NCI-H146 treated with DMSO at 0.1 percent for 48 hours (cell line): Measurements from ENCODE around the gene KLRC4.
"Not testable (repeated sequence)": the region's sequence is repeated elsewhere in the genome, so short reads cannot be mapped to it uniquely, and the experiment has no call there.

Experiments used
- DNase-seq: peaks from one replicate; lab custom pipeline; 2025; ENCODE audit not compliant: unreplicated experiment; lab: John Stamatoyannopoulos, UW

KLRC4 gene

DNA sequence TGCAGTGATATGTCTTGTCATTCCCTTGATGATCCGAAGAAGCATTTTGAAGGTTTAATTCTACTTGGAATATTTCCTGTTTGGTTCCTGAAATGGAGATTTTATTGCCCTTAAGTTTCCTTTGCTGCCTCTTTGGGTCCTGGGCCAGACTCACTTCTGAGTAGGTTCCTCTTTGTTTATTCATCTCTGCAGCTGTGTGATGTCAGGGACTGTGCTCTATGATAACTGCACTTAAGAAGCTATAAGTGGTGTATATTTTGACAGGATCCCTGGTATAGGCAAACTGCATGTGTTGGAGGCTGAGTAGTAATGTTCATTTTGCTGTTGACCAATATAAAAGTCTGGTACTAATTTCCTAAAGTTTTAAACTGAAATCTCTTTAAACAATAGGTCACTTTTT is at the start of gene KLRC4:
Gene KLRC4 (minus strand): TSS at position 366 of the 400 bp plus-strand sequence. CDS start 182 bp downstream, at position 184.
- peak; percentile 56 for DNase-seq

DNA sequence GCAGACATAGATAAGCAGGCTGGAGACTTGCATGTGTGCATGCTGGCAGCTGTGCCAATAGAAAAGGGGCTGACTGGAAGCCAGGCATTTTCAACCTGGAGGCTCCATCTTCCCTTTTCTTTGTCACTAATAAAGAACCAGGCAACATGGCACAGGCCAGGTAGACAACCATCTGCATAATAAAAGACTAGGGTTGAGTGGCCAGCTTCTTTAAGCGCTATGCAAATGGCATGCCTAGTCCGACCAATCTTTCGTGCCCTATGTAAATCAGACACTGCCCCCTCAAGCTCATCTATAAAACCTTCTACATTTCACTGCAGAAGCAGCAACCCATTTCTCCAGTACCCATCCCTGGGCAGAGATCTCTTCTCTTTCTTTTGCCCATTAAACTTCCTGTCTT is 48.2 kb upstream of the KLRC4 start:
- no peak for DNase-seq

- DNase-seq, result no peak
These were observed 47.3 kb upstream of the KLRC4 start for GRCh38 chr12:10456856-10457255.

DNA sequence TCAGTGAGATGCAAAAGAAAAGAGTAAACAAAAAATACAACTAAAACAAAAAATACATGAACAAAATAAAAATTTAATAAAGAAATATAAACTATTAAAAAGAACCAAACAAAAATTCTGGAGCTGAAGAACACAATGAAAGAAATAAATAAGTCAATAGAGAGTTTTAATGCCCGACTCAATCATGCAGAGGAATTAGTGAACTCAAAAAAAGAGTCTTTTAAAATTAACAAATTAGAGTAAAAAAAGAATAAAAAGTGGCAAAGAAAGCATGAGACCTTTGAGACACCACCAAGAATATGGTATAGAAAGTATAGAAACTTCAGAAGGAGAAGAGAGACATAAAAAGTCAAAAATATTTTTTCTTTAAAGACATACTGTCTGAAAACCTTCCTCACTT is 46.2 kb upstream of the KLRC4 start:
- no peak for DNase-seq

- DNase-seq, result no peak
These were observed 45.0 kb upstream of the KLRC4 start for GRCh38 chr12:10454531-10454930.

GRCh38 chr12:10453156-10453555 is 43.6 kb upstream of the KLRC4 start, which contains the start of gene KLRC1:
TSS of gene KLRC1 (minus strand) at chr12:10453377. CDS start at chr12:10451156, 2,221 bp downstream.
- no peak for DNase-seq

- DNase-seq, result no peak
These were observed 38.7 kb upstream of the KLRC4 start for GRCh38 chr12:10448236-10448635.

DNA sequence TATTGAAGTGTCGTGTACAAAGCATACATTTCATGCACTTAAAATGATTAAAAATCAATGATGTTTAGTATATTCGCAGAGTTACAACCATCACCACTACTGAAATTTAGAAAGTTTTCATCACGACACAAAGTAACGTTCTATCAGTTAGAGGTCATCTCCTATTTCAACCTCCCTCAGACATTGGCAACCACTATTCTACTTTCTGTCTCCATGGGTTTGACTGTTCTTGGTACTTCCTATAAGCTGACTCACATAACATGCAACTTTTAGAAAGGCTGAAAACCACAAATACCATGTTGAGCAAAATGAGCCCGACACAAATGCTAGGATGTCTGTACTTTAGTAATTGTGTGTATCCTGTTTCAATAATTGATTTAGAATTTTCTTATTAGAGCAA is 36.5 kb upstream of the KLRC4 start:
- DNase-seq, result not testable (repeated sequence)

GRCh38 chr12:10441144-10441543 is 31.6 kb upstream of the KLRC4 start:
- not testable (repeated sequence) for DNase-seq

DNA sequence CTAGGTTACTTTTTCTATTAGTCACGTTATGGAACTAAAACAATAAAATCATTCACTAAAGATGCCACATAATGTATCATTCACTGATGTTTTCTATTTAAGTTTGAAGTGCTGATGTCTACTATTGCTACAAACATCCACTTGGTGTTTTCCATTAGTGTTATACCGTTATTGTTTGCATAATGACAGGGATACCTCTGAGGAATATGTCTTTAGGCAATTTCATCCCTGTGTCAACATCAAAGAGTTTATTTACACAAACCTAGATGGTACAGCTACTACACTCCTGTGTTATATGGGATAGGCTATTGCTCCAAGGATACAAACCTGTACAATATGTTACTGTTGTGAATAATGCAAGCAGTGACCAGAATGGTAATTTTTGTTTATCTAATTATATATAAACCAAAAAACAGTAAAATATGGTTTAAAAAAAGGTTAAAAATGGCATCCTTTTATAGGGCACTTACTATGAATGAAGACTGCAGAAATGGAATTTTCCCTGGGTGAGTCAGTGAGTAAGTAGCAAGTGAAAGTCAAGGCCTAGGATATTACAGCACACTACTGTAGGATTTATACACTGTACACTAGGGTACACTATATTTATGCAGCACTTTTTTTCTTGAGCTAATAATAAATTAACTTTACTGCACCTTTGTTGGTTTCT is 30.2 kb upstream of the KLRC4 start:
- peak; percentile 87 for DNase-seq

DNA sequence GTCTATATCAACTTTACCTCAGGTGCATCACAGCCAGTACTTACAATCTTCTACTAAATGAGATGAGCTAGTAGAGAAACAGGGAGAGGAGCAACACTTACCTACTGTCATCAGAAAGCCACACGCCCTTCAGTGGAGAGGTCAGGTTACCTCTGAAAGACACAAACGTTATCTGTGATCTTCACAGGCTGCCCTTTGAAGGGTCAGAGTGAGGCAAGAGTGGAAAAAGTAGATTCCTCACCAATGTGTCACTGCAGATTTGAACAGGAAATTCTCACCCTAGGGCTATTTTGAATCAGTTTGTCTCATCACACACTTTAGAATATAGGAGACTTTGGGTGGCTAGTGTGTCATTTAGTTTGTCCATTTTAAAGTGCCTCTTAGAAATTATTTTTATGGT is 28.0 kb upstream of the KLRC4 start:
- not testable (repeated sequence) for DNase-seq

DNA sequence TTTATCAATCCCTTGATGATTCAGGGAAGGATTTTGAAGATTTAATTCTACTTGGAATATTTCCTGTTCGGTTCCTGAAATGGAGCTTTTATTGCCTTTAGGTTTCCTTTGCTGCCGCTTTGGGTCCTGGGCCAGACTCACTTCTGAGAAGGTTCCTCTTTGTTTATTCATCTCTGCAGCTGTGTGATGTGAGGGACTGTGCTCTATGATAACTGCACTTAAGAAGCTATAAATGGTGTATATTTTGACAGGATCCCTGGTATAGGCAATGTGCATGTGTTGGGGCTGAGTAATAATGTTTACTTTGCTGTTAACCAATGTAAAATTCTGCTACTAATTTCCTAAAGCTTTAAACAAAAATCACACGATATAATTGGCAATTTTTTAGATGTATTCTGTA is 26.3 kb upstream of the KLRC4 start, which contains the start of gene KLRC2:
Gene KLRC2 (minus strand): TSS at position 195 of the 400 bp plus-strand sequence. CDS start 24 bp downstream, at position 171.
- DNase-seq, result peak; percentile 64

GRCh38 chr12:10430623-10431022 is 21.1 kb upstream of the KLRC4 start:
- DNase-seq, result not testable (repeated sequence)

DNA sequence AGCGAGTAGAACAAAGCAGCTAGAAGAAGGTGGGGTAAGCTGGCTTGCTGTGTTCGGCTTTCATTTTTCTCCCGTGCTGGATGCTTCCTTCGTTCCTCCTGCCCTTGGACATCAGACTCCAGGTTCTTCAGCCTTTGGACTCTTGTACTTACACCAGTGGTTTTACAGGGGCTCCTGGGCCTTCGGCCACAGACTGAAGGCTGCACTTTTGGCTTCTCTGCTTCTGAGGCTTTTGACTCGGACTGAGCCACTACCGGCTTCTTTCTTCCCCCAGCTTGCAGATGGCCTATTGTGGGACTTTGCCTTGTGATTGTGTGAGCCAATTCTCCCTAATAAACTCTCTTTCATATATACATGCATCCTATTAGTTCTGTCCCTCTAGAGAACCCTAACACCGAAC is 16.4 kb upstream of the KLRC4 start:
- DNase-seq, result not testable (repeated sequence)

DNA sequence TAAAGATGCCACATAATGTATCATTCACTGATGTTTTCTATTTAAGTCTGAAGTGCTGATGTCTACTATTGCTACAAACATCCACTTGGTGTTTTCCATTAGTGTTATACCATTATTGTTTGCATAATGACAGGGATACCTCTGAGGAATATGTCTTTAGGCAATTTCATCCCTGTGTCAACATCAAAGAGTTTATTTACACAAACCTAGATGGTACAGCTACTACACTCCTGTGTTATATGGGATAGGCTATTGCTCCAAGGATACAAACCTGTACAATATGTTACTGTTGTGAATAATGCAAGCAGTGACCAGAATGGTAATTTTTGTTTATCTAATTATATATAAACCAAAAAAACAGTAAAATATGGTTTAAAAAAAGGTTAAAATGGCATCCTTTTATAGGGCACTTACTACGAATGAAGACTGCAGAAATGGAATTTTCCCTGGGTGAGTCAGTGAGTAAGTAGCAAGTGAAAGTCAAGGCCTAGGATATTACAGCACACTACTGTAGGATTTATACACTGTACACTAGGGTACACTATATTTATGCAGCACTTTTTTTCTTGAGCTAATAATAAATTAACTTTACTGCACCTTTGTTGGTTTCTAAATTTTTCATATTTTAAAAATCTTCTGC is 14.8 kb upstream of the KLRC4 start:
- peak; percentile 35 for DNase-seq

DNA sequence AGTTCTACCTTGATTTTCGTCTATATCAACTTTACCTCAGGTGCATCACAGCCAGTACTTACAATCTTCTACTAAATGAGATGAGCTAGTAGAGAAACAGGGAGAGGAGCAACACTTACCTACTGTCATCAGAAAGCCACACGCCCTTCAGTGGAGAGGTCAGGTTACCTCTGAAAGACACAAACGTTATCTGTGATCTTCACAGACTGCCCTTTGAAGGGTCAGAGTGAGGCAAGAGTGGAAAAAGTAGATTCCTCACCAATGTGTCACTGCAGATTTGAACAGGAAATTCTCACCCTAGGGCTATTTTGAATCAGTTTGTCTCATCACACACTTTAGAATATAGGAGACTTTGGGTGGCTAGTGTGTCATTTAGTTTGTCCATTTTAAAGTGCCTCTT is 12.6 kb upstream of the KLRC4 start:
- not testable (repeated sequence) for DNase-seq

- DNase-seq, result not testable (repeated sequence)
These were observed 10.8 kb upstream of the KLRC4 start, which contains the start of gene KLRC3 for GRCh38 chr12:10420334-10420733. TSS of gene KLRC3 (minus strand) at chr12:10420595. CDS start at chr12:10420550, 45 bp downstream.

GRCh38 chr12:10408842-10409241 is 715 bp downstream of the KLRC4 start:
- no peak for DNase-seq

DNA sequence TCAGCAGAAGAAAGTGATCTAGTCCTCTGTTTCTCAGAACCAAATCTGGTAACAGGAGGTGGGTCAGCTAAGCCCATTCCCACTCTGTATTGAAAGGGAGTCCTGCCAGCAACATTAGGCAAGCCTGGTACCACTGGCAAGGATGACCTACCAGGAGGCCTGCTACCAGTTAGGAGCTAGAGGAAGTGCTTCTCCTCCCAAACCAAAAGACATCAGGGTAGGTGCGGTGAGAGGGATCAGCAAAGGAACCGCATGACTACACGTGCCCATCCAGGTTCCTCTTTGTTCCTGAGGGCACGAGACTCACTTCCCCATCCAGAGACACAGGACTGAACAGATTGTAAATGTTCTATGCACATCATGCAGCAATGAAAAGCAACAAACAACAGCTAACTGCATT is 2.8 kb downstream of the KLRC4 start:
- DNase-seq, result no peak

DNA sequence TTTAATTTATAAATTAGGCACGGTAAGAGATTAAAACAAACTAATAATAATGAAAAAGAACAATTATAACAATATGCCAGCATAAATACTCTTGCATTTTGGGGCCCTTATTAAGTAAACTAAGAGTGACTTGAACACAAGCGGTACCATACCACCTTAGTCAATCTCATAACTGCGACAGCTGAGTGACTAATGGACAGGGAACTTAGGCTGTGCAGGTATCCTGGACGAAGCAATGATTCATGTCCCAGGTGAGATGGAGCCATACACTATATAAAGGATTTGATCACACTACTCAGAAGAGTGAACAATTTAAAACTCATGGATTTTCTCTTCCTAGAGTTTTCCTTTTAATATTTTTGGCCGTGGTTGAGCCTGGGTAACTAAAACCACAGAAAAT is 4.3 kb downstream of the KLRC4 start:
- DNase-seq, result no peak

- DNase-seq, result no peak
These were observed 4.8 kb downstream of the KLRC4 start for GRCh38 chr12:10404798-10405197.

DNA sequence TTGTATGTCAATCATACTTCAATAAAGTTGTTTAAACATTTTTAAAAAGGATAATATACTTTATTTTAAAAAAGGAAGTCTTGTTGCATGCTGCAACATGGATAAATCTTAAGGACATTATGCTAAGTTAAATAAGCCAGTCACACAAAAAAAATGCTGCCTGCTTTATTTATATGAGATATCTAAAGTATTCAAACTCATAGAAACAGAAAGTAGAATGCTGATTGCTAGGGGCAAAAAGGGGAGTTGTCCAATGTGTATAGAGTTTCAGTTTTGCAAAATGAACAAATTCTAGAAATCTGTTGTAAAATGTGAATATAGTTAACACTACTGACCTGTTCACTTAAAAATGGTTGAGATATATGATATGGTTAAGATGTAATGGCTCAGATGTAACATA is 8.7 kb downstream of the KLRC4 start:
- no peak for DNase-seq
